K562 (cell line): ENCODE data around the gene FGF12. TPM values are rescaled to one million over a fixed set of nuclear protein-coding genes. Genes with fewer than 3 reads are reported as not detected.

ENCODE experiments used
- ATAC-seq: fragments of 200-7000 bp; cut with Tn5 transposase; 3 replicates; pipeline ENCODE4 v1.9.1; 2020; ENCODE audit warnings: moderate library complexity
- BruUV-seq: library from RNA; stranded (reverse); fragments of 400-500 nt; replicated peaks from 2 replicates; lab custom pipeline; 2021; lab: Mats Ljungman, UMichigan
- CTCF ChIA-PET: fragments of 300-600 bp; formaldehyde crosslinking; extraction: SDS; loops from one replicate; lab custom pipeline; 2021; ENCODE audit warnings: low intra/inter-chr PET ratio; lab: Yijun Ruan, JAX
- POLR2A ChIA-PET: fragments of 300-600, 350-650 bp; sonication (Branson Sonifier 250); formaldehyde crosslinking; extraction: SDS; loops from one replicate; lab custom pipeline; 2021; ENCODE audit warnings: antibody characterized with exemption, inconsistent platforms; lab: Yijun Ruan, JAX
- DNase-seq, 4 experiments: peaks; one replicate each; pipeline versions ENCODE4 v3.0.0 to v3.0.0-alpha.2; 2011 to 2018; ENCODE audit warnings: low spot score in 3 of 4, mixed read lengths in 3 of 4; ENCODE audit errors: extremely low read depth in 1 of 4
- FAIRE-seq: peaks from 2 replicates; lab custom pipeline; 2011; peaks lifted over from hg19 to GRCh38; lab: Jason Lieb, UNC
- H2AFZ ChIP-seq: 2 replicates; pipeline ENCODE4 v1.6.0; 2011; ENCODE audit warnings: low read depth, low read length, control low read depth, inconsistent platforms
- H3K27ac ChIP-seq: fragments of 200-600 bp; 3 replicates; pipeline ENCODE4 v1.8.0; 2011; ENCODE audit warnings: low read depth, mild to moderate bottlenecking, control low read depth, inconsistent platforms, low read length, moderate library complexity, mixed read lengths; ENCODE audit errors: extremely low read depth
- H3K27me3 ChIP-seq, 2 experiments: fragments of 300-600 bp in 1 of 2; 2 replicates in 1 of 2; 3 replicates in 1 of 2; pipeline versions ENCODE4 v1.6.0 to v1.8.0; 2011; ENCODE audit warnings: inconsistent platforms in 2 of 2, low read length in 2 of 2, mild to moderate bottlenecking in 1 of 2, mixed read lengths in 1 of 2, moderate library complexity in 1 of 2; ENCODE audit not compliant: control insufficient read depth in 2 of 2, insufficient read depth in 2 of 2
- H3K36me3 ChIP-seq: fragments of 300-600 bp; 3 replicates; pipeline ENCODE4 v1.8.0; 2011; ENCODE audit warnings: mild to moderate bottlenecking, low read length, inconsistent platforms; ENCODE audit not compliant: control insufficient read depth, insufficient read depth
- H3K4me1 ChIP-seq, 2 experiments: fragments of 200-600 bp in 1 of 2; replicated peaks in 1 of 2; 2 replicates in 1 of 2; 3 replicates in 1 of 2; pipeline versions ENCODE4 v1.5.1 to v1.8.0; 2011; ENCODE audit warnings: inconsistent platforms in 2 of 2, low read length in 2 of 2, mild to moderate bottlenecking in 1 of 2, mixed read lengths in 1 of 2, moderate library complexity in 1 of 2; ENCODE audit not compliant: control insufficient read depth in 2 of 2, insufficient read depth in 2 of 2
- H3K4me2 ChIP-seq: 2 replicates; pipeline ENCODE4 v1.6.1; 2011; ENCODE audit warnings: low read length, control low read depth, inconsistent platforms, mixed read lengths; ENCODE audit not compliant: insufficient read depth
- H3K4me3 ChIP-seq: fragments of 200-600 bp; sonication (generic), shearing (Covaris generic); 2 replicates; pipeline ENCODE4 v1.5.1; 2016; ENCODE audit warnings: control low read depth, inconsistent platforms
- H3K79me2 ChIP-seq: fragments of 200-600 bp; 3 replicates; pipeline ENCODE4 v1.8.0; 2011; ENCODE audit warnings: low read length, inconsistent platforms; ENCODE audit not compliant: control insufficient read depth, insufficient read depth
- H3K9ac ChIP-seq, 2 experiments: 2 replicates each; pipeline versions ENCODE4 v1.6.0 to v1.6.1; 2011; ENCODE audit warnings: low read depth in 2 of 2, low read length in 2 of 2, control low read depth in 1 of 2, inconsistent platforms in 1 of 2, mild to moderate bottlenecking in 1 of 2, mixed read lengths in 1 of 2; ENCODE audit not compliant: insufficient read depth in 1 of 2
- H3K9me1 ChIP-seq: one replicate; pipeline ENCODE4 v1.6.0; 2011; ENCODE audit warnings: inconsistent platforms, mild to moderate bottlenecking, low read length, moderate library complexity; ENCODE audit not compliant: control insufficient read depth, insufficient read depth
- H3K9me3 ChIP-seq: replicated peaks from 2 replicates; pipeline ENCODE4 v1.5.1; 2011; ENCODE audit warnings: low read depth, low read length, inconsistent platforms; ENCODE audit not compliant: control insufficient read depth, insufficient read depth
- H4K20me1 ChIP-seq: replicated peaks from 2 replicates; pipeline ENCODE4 v1.6.1; 2011; ENCODE audit warnings: low read length, inconsistent platforms, mixed read lengths; ENCODE audit not compliant: control insufficient read depth, insufficient read depth
- CREB3 ChIP-seq: fragments of 450-650 bp; conservative IDR thresholded peaks from 2 replicates; pipeline ENCODE4 v1.6.1; 2016; ENCODE audit warnings: missing genetic modification characterization, low read depth, mild to moderate bottlenecking, missing compliant biosample characterization, moderate library complexity
- DLX4 ChIP-seq: fragments of 250-450 bp; sonication (Bioruptor Pico); IDR thresholded peaks from 2 replicates; pipeline ENCODE4 v1.6.1; 2021; ENCODE audit warnings: mild to moderate bottlenecking
- ELF2 ChIP-seq: fragments of 250-450 bp; sonication (Bioruptor Pico); IDR thresholded peaks from 2 replicates; pipeline ENCODE4 v1.5.0; 2021; ENCODE audit warnings: mild to moderate bottlenecking
- RERE ChIP-seq: sonication (generic); formaldehyde crosslinking; IDR thresholded peaks from 2 replicates; pipeline ENCODE4 v1.8.0; 2023; ENCODE audit warnings: missing genetic modification reagents, mild to moderate bottlenecking, borderline replicate concordance
- TAL1 ChIP-seq: fragments of 450-650 bp; IDR thresholded peaks from 2 replicates; pipeline ENCODE4 v1.6.1; 2016; ENCODE audit warnings: mild to moderate bottlenecking
- TBP ChIP-seq: optimal IDR thresholded peaks from 2 replicates; pipeline ENCODE3; 2011; ENCODE audit warnings: low read depth, low read length, improper control_type of control experiment
- VEZF1 ChIP-seq: fragments of 200-800 bp; sonication (Bioruptor generic); IDR thresholded peaks from 2 replicates; pipeline ENCODE4 v1.6.1; 2017; ENCODE audit warnings: missing genetic modification characterization, missing compliant biosample characterization
- ZFP91 ChIP-seq: sonication (generic); formaldehyde crosslinking; IDR thresholded peaks from 2 replicates; pipeline ENCODE4 v1.8.0; 2022; ENCODE audit warnings: mild to moderate bottlenecking, missing genetic modification reagents
- ZNF277 ChIP-seq: fragments of 250-450 bp; sonication (Bioruptor Pico); IDR thresholded peaks from 2 replicates; pipeline ENCODE4 v1.8.0; 2022; ENCODE audit warnings: inconsistent platforms, mild to moderate bottlenecking, moderate library complexity, borderline replicate concordance
- WGBS: fragments of 100-300 bp; shearing (Covaris generic); methylation state at CpG from one replicate; pipeline ENCODE4 v1.1.6; 2016; ENCODE audit warnings: low coverage, mixed read lengths; ENCODE audit not compliant: insufficient coverage; ENCODE audit errors: missing lambda C conversion rate; 5-methylcytosine and 5-hydroxymethylcytosine counted together
- in situ Hi-C: fragments of 300-500 bp; cut with MboI; formaldehyde crosslinking; loops from 4 replicates; pipeline ENCODE4 v1.15.0; 2018; ENCODE audit warnings: inconsistent platforms, mixed read lengths
- intact Hi-C: fragments of 100-400 bp; cut with micrococcal nuclease; formaldehyde crosslinking; loops from 2 replicates; pipeline ENCODE4 v1.14.2; 2022
- polyA plus RNA-seq, 8 experiments: library from polyadenylated mRNA; depleted of rRNA in 4 of 8; stranded (reverse) in 5 of 8; unstranded in 3 of 8; fragments of >200 nt; fragmentation: Nextera tagmentation in 2 of 8; fragmentation: Illumina TruSeq in 1 of 8; extraction: Ambion mirVana in 2 of 8; extraction: Trizol in 1 of 8; gene quantifications; 2 replicates each; pipeline versions ENCODE4 v1.2.1 to v1.2.3, GENCODE V29; 2011 to 2014; ENCODE audit warnings: inconsistent platforms in 1 of 8, missing spikeins in 1 of 8
- total RNA-seq, 7 experiments: library from RNA; depleted of rRNA in 6 of 7; stranded (reverse); fragments of >200 nt in 6 of 7; fragmentation: Illumina TruSeq in 2 of 7; extraction: Trizol in 2 of 7; gene quantifications; 2 replicates each; pipeline versions ENCODE4 v1.2.1 to v1.2.3, GENCODE V29; 2011 to 2021; ENCODE audit warnings: low replicate concordance in 1 of 7

The FGF12 gene
- total and polyA plus RNA-seq, 9 of the 15 experiments (the other 6 are each of a cell fraction or from before 2014, with no cell fraction given) = not detected

- Histone ChIP-seq H4K20me1 (no peaks in the 10 kb centered on the region), H3K4me2 (no peak overlapping the region), H3K9me1 (no peaks in the 10 kb centered on the region), H3K79me2 (no peaks in the 10 kb centered on the region), H3K4me3 (no peak overlapping the region), H3K9ac (no peak overlapping the region), H3K27me3 (no peaks in the 10 kb centered on the region), H3K4me1 (no peaks in the 10 kb centered on the region), H3K9me3 (no peaks in the 10 kb centered on the region), H3K27ac (no peak overlapping the region), H2AFZ (no peak overlapping the region), H3K36me3 (no peaks in the 10 kb centered on the region)
- no TSS peak for BruUV-seq
- DNase-seq (no peak), ATAC-seq (no peak), FAIRE-seq (no peak)
- 0% methylated on average over 2 of the region's 2 CpGs for WGBS
- intact Hi-C loops (no loop called here), in situ Hi-C loops (no loop called here)
- POLR2A ChIA-PET = interaction anchor here (0.7 kb wide), 1 partner anchor 33 kb away, joined by 3 read pairs; no protein-coding TSS in a partner anchor
- CTCF ChIA-PET = no interaction called here
- TF ChIP-seq DLX4 (CRISPR knock-in tag) = no peak
- TF ChIP-seq ZFP91 (CRISPR knock-in tag) = no peak
- no peak for TF ChIP-seq VEZF1 (CRISPR knock-in tag)
- no peak for TF ChIP-seq TAL1
- TF ChIP-seq ZNF277 (CRISPR knock-in tag) = no peak
- TF ChIP-seq TBP = no peak
- no peak for TF ChIP-seq ELF2
- no peak for TF ChIP-seq RERE (CRISPR knock-in tag)
- no peak for TF ChIP-seq CREB3
Observed at GRCh38 chr3:192696943-192697587, 30.3 kb downstream of the FGF12 start.
